Measurements from ENCODE around the gene HSD11B2.

Gene HSD11B2

DNA sequence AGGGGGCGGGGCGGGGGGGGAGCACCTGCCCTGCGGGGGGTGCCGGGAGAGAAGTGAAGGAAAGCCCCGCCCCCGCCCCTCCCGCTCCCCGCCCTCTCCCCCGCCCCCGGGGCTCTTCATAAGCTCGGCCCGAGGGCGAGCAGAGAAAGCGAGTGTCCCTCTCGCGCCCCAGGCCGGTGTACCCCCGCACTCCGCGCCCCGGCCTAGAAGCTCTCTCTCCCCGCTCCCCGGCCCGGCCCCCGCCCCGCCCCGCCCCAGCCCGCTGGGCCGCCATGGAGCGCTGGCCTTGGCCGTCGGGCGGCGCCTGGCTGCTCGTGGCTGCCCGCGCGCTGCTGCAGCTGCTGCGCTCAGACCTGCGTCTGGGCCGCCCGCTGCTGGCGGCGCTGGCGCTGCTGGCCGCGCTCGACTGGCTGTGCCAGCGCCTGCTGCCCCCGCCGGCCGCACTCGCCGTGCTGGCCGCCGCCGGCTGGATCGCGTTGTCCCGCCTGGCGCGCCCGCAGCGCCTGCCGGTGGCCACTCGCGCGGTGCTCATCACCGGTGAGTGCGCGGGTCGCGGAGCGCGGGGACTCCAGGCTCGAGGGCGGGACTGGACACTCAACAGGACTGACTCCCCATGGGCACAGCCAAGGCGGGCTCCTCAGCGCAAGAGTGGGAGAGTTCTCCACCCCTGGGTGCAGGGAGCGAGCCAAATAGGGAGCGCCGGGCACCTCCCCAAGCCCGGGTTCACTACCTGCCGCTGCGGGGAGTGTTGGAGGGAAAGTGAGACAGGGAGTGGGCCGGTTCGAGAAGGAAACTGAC lies at the start of gene HSD11B2:
Gene HSD11B2 (plus strand): TSS at position 145 of the 798 bp plus-strand sequence. CDS start 128 bp downstream, at position 273.
- TF ChIP-seq, protein P1, sequence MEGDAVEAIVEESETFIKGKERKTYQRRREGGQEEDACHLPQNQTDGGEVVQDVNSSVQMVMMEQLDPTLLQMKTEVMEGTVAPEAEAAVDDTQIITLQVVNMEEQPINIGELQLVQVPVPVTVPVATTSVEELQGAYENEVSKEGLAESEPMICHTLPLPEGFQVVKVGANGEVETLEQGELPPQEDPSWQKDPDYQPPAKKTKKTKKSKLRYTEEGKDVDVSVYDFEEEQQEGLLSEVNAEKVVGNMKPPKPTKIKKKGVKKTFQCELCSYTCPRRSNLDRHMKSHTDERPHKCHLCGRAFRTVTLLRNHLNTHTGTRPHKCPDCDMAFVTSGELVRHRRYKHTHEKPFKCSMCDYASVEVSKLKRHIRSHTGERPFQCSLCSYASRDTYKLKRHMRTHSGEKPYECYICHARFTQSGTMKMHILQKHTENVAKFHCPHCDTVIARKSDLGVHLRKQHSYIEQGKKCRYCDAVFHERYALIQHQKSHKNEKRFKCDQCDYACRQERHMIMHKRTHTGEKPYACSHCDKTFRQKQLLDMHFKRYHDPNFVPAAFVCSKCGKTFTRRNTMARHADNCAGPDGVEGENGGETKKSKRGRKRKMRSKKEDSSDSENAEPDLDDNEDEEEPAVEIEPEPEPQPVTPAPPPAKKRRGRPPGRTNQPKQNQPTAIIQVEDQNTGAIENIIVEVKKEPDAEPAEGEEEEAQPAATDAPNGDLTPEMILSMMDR (IDR thresholded peaks at IDR 0.05), result no peak

DNA sequence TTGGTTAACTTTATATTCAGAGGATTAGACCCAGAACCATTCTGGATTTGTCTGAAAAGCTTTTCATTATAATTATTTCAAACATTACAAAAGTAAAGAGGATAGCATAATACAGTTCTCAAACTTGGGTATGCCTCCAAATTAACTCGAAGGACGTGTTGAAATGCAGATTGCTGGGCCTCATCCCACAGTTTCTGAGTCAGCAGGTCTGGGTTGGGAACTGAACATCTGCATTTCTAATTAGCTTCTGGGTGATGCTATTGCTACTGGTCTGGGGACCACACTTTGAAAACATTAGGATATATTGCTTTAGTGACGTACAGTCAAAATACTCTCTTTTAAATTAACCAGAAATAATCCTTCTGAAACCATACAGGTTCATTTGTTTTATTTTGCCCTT lies 47.6 kb upstream of the HSD11B2 start:
- H3K27me3 ChIP-seq, result peaks cover 9% of the 10 kb centered on the region

More for the DNA sequence above, at the start of gene HSD11B2:
- Histone ChIP-seq H3K27me3 (peaks cover 74% of the 10 kb centered on the region), H3K4me3 (ENCODE audit: low read depth in 1 of 2, low read length in 1 of 2) (peak within 1 kb of the TSS; percentile 49 to 75), H3K4me1 (ENCODE audit: control insufficient read depth in 1 of 2, insufficient read depth in 1 of 2, low read depth in 1 of 2, low read length in 1 of 2) (peaks cover 15 to 21% of the 10 kb centered on the region in 2 experiments), H3K9me3 (no peaks in the 10 kb centered on the region), H3K36me3 (peaks cover 17% of the 10 kb centered on the region), H3K27ac (no peak within 1 kb of the TSS)

DNA sequence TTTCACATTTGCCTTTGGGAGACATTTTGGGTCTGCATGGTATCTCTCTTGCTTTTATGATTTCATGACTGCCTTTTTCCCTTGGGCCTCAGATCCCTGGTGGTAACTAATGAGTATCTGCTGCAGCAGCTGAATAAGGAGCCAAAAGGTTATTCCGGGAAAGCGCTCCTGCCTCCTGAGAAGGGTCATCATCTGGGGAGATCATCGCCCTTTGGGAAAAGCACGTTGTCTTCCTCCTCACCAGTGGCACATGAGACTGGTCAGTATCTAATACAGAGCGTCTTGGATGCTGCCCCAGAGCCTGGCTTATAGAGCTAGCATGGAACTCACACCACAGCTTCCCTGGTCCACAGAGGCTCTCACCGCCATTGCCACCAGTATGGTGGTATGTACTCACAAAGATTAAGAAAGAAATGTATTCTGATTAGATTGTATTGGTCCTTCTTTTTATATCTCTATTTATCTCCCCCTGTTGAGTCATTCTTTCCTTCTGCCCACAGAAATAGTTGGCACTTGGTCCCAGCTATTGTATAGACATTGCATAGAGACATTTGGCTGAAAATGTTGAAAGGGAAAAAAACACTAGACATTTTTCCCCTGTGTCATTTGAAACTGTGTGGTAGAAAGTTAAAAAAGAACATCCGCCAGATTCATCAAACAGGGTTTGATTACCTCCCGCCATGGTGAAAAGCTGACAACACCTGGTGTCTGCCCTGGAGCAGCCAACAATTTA lies 46.0 kb upstream of the HSD11B2 start:
- no peak overlapping the region for H3K4me3 ChIP-seq (ENCODE audit: low read depth in 1 of 2, low read length in 1 of 2)
- peaks cover 2 to 4% of the 10 kb centered on the region in 2 experiments for H3K4me1 ChIP-seq (ENCODE audit: control insufficient read depth in 1 of 2, insufficient read depth in 1 of 2, low read depth in 1 of 2, low read length in 1 of 2)
- TF ChIP-seq, protein P1 (IDR thresholded peaks at IDR 0.05), result no peak
- H3K36me3 ChIP-seq, result no peaks in the 10 kb centered on the region
- H3K9me3 ChIP-seq, result no peaks in the 10 kb centered on the region
- no peak overlapping the region for H3K27ac ChIP-seq
- H3K27me3 ChIP-seq, result peaks cover 9% of the 10 kb centered on the region

More for the DNA sequence above, 47.6 kb upstream of the HSD11B2 start:
- Histone ChIP-seq H3K36me3 (no peaks in the 10 kb centered on the region), H3K4me1 (ENCODE audit: control insufficient read depth in 1 of 2, insufficient read depth in 1 of 2, low read depth in 1 of 2, low read length in 1 of 2) (no peaks in the 10 kb centered on the region), H3K27ac (no peak overlapping the region), H3K4me3 (ENCODE audit: low read depth in 1 of 2, low read length in 1 of 2) (no peak overlapping the region), H3K9me3 (no peaks in the 10 kb centered on the region)
- TF ChIP-seq, protein P1 (IDR thresholded peaks at IDR 0.05), result no peak

DNA sequence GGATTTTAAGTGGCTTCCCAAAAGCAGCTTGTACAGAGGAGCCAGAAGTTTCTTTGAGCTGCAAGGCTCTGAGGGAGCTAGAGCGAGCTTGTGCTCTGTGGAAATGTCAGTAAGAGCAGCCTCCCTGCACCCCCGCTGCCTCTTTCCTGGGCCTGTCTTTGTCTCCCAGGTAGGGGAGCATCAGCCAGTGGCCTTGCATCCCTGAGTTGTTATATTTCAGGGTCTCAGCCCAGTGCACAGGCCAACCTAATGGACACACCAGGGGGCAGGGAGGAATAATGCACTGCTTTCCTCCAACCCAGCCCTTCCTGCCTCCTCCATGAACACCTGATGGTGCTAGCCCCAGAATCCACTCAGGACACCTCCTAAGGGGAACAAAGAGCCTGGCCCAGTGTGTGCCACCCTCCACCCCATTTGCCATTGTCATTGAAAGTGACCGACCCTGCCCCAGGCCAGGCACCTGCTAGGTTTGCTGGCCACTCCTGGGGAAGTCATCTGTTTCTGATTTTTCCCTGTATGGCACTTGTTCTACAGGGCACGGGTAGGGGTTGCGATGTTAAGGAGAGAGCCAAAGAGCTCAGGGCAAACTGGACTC lies 44.0 kb upstream of the HSD11B2 start:
- Histone ChIP-seq H3K36me3 (no peaks in the 10 kb centered on the region), H3K27me3 (peaks cover 13% of the 10 kb centered on the region), H3K9me3 (no peaks in the 10 kb centered on the region), H3K4me3 (ENCODE audit: low read depth in 1 of 2, low read length in 1 of 2) (no peak overlapping the region), H3K27ac (no peak overlapping the region), H3K4me1 (ENCODE audit: control insufficient read depth in 1 of 2, insufficient read depth in 1 of 2, low read depth in 1 of 2, low read length in 1 of 2) (peaks cover 17 to 22% of the 10 kb centered on the region in 2 experiments)
- TF ChIP-seq, protein P1 (IDR thresholded peaks at IDR 0.05), result no peak

- Histone ChIP-seq H3K27me3 (peaks cover 19% of the 10 kb centered on the region), H3K36me3 (no peaks in the 10 kb centered on the region), H3K4me1 (ENCODE audit: control insufficient read depth in 1 of 2, insufficient read depth in 1 of 2, low read depth in 1 of 2, low read length in 1 of 2) (peaks cover 17 to 22% of the 10 kb centered on the region in 2 experiments), H3K4me3 (ENCODE audit: low read depth in 1 of 2, low read length in 1 of 2) (no peak overlapping the region), H3K27ac (no peak overlapping the region), H3K9me3 (no peaks in the 10 kb centered on the region)
- TF ChIP-seq, protein P1 (IDR thresholded peaks at IDR 0.05), result no peak
These were observed 43.3 kb upstream of the HSD11B2 start for GRCh38 chr16:67387479-67388079.

Data from neutrophil (primary cell).